ENCODE data around the gene FGF5.

The FGF5 gene

GRCh38 chr4:80255329-80256095, 11.0 kb upstream of the FGF5 start:
- H3K4me3 ChIP-seq (ENCODE audit: low read depth, low read length): no peak overlapping the region
- TF ChIP-seq MAX (IDR thresholded peaks at IDR 0.05; ENCODE audit: low read depth, low read length) (no peak), POLR2A (IDR thresholded peaks at IDR 0.05; ENCODE audit: extremely low read depth, insufficient read length) (no peak), MYC (IDR thresholded peaks at IDR 0.05; ENCODE audit: low read depth, low read length) (no peak), CTCF (IDR thresholded peaks at IDR 0.05; ENCODE audit: low read depth, low read length) (no peak)
- DNase-seq (ENCODE audit: low read depth): no peak

GRCh38 chr4:80257851-80258250, 8.6 kb upstream of the FGF5 start:
- TF ChIP-seq MYC (IDR thresholded peaks at IDR 0.05; ENCODE audit: low read depth, low read length) (no peak), POLR2A (IDR thresholded peaks at IDR 0.05; ENCODE audit: extremely low read depth, insufficient read length) (no peak), MAX (IDR thresholded peaks at IDR 0.05; ENCODE audit: low read depth, low read length) (no peak), CTCF (IDR thresholded peaks at IDR 0.05; ENCODE audit: low read depth, low read length) (no peak)
- DNase-seq (ENCODE audit: low read depth): no peak

GRCh38 chr4:80259012-80259411, 7.5 kb upstream of the FGF5 start:
- no peak for TF ChIP-seq POLR2A (IDR thresholded peaks at IDR 0.05; ENCODE audit: extremely low read depth, insufficient read length)
- no peak for TF ChIP-seq CTCF (IDR thresholded peaks at IDR 0.05; ENCODE audit: low read depth, low read length)
- no peak for TF ChIP-seq MAX (IDR thresholded peaks at IDR 0.05; ENCODE audit: low read depth, low read length)
- no peak for TF ChIP-seq MYC (IDR thresholded peaks at IDR 0.05; ENCODE audit: low read depth, low read length)
- no peak overlapping the region for H3K4me3 ChIP-seq (ENCODE audit: low read depth, low read length)
- no peak for DNase-seq (ENCODE audit: low read depth)

More at GRCh38 chr4:80257851-80258250, 8.6 kb upstream of the FGF5 start:
- H3K4me3 ChIP-seq (ENCODE audit: low read depth, low read length): no peak overlapping the region

GRCh38 chr4:80259817-80260216, 6.6 kb upstream of the FGF5 start:
- no peak overlapping the region for H3K4me3 ChIP-seq (ENCODE audit: low read depth, low read length)
- TF ChIP-seq MAX (IDR thresholded peaks at IDR 0.05; ENCODE audit: low read depth, low read length) (no peak), POLR2A (IDR thresholded peaks at IDR 0.05; ENCODE audit: extremely low read depth, insufficient read length) (no peak), MYC (IDR thresholded peaks at IDR 0.05; ENCODE audit: low read depth, low read length) (no peak), CTCF (IDR thresholded peaks at IDR 0.05; ENCODE audit: low read depth, low read length) (no peak)
- no peak for DNase-seq (ENCODE audit: low read depth)

- TF ChIP-seq POLR2A (IDR thresholded peaks at IDR 0.05; ENCODE audit: extremely low read depth, insufficient read length) (no peak), MYC (IDR thresholded peaks at IDR 0.05; ENCODE audit: low read depth, low read length) (no peak), MAX (IDR thresholded peaks at IDR 0.05; ENCODE audit: low read depth, low read length) (no peak), CTCF (IDR thresholded peaks at IDR 0.05; ENCODE audit: low read depth, low read length) (no peak)
- no peak overlapping the region for H3K4me3 ChIP-seq (ENCODE audit: low read depth, low read length)
- no peak for DNase-seq (ENCODE audit: low read depth)
Observed at GRCh38 chr4:80261989-80262600, 4.4 kb upstream of the FGF5 start.
